Endothelial cell of umbilical vein (primary cell): Measurements from ENCODE around the gene SMIM38. TPM values are rescaled to one million over a fixed set of nuclear protein-coding genes. Genes with fewer than 3 reads are reported as not detected.
"Not testable (repeated sequence)": the region's sequence is repeated elsewhere in the genome, so short reads cannot be mapped to it uniquely, and the experiment has no call there.

ENCODE experiments used
- BruUV-seq: library from RNA; stranded (reverse); fragments of 400-500 nt; replicated peaks from 2 replicates; lab custom pipeline; 2021; lab: Mats Ljungman, UMichigan
- CTCF ChIA-PET: fragments of 300-600, 350-600 bp; sonication (Branson Sonifier 250); formaldehyde crosslinking; loops from one replicate; lab custom pipeline; 2021; ENCODE audit warnings: antibody characterized with exemption, inconsistent platforms; lab: Charles Lee
- POLR2A ChIA-PET: fragments of 300-600, 350-600 bp; sonication (Branson Sonifier 250); formaldehyde crosslinking; loops from one replicate; lab custom pipeline; 2021; ENCODE audit warnings: antibody characterized with exemption, inconsistent platforms; lab: Charles Lee
- DNase-seq: peaks from one replicate; pipeline ENCODE4 v3.0.0-alpha.2; 2011; ENCODE audit warnings: low read depth, low spot score
- FAIRE-seq: peaks from 2 replicates; lab custom pipeline; 2011; peaks lifted over from hg19 to GRCh38; lab: Jason Lieb, UNC
- H2AFZ ChIP-seq: 2 replicates; pipeline ENCODE4 v1.6.0; 2012; ENCODE audit warnings: low read depth, low read length, control low read depth, inconsistent platforms
- H3K27ac ChIP-seq: 2 replicates; pipeline ENCODE4 v1.5.1; 2011; ENCODE audit warnings: low read depth, mild to moderate bottlenecking, control low read depth, low read length, moderate library complexity; ENCODE audit not compliant: insufficient read depth
- H3K27me3 ChIP-seq, 2 experiments: 2 replicates each; pipeline versions ENCODE4 v1.6.0 to v1.6.1; 2011; ENCODE audit warnings: low read length in 2 of 2, mixed read lengths in 1 of 2; ENCODE audit not compliant: control insufficient read depth in 2 of 2, insufficient read depth in 2 of 2
- H3K36me3 ChIP-seq, 2 experiments: 2 replicates in 1 of 2; 3 replicates in 1 of 2; pipeline ENCODE4 v1.5.1; 2011; ENCODE audit warnings: low read length in 2 of 2, mild to moderate bottlenecking in 1 of 2, moderate library complexity in 1 of 2; ENCODE audit not compliant: control insufficient read depth in 2 of 2, insufficient read depth in 2 of 2; ENCODE audit errors: extremely low read depth in 1 of 2
- H3K4me1 ChIP-seq: 3 replicates; pipeline ENCODE4 v1.5.1; 2011; ENCODE audit warnings: mild to moderate bottlenecking, low read length; ENCODE audit not compliant: control insufficient read depth, insufficient read depth; ENCODE audit errors: extremely low read depth
- H3K4me2 ChIP-seq: 2 replicates; pipeline ENCODE4 v1.6.1; 2011; ENCODE audit warnings: low read length, control low read depth, mixed read lengths; ENCODE audit not compliant: insufficient read depth
- H3K4me3 ChIP-seq, 3 experiments: fragments of 200-600 bp in 1 of 3; sonication (generic), shearing (Covaris generic) in 1 of 3; replicated peaks in 1 of 3; 2 replicates each; pipeline ENCODE4 v1.5.1; 2011 to 2016; ENCODE audit warnings: control low read depth in 3 of 3, low read length in 3 of 3, mild to moderate bottlenecking in 2 of 3, inconsistent platforms in 1 of 3, low read depth in 1 of 3, moderate library complexity in 1 of 3; ENCODE audit not compliant: insufficient read depth in 1 of 3
- H3K79me2 ChIP-seq: 2 replicates; pipeline ENCODE4 v1.6.0; 2012; ENCODE audit warnings: low read length, inconsistent platforms; ENCODE audit not compliant: control insufficient read depth, insufficient read depth
- H3K9ac ChIP-seq: replicated peaks from 2 replicates; pipeline ENCODE3; 2011; ENCODE audit warnings: low read length, control low read depth; ENCODE audit not compliant: insufficient read depth; ENCODE audit errors: extremely low read depth
- H3K9me1 ChIP-seq: replicated peaks from 3 replicates; pipeline ENCODE4 v1.6.0; 2011; ENCODE audit warnings: mild to moderate bottlenecking, low read length; ENCODE audit not compliant: control insufficient read depth, insufficient read depth; ENCODE audit errors: extremely low read depth
- H3K9me3 ChIP-seq: replicated peaks from 2 replicates; pipeline ENCODE4 v1.5.1; 2012; ENCODE audit warnings: low read length, inconsistent platforms; ENCODE audit not compliant: control insufficient read depth, insufficient read depth
- H4K20me1 ChIP-seq: replicated peaks from 2 replicates; pipeline ENCODE3; 2011; ENCODE audit warnings: mild to moderate bottlenecking, low read length; ENCODE audit not compliant: control insufficient read depth, insufficient read depth; ENCODE audit errors: extremely low read depth
- EZH2 ChIP-seq: IDR thresholded peaks from 2 replicates; pipeline ENCODE4 v1.6.1; 2012; ENCODE audit warnings: borderline replicate concordance, low read depth, mild to moderate bottlenecking, moderate library complexity, low read length, inconsistent platforms; ENCODE audit not compliant: severe bottlenecking
- MYC ChIP-seq: IDR thresholded peaks from one replicate; pipeline ENCODE4 v1.6.1; 2011; ENCODE audit warnings: mild to moderate bottlenecking, low read depth, low read length
- POLR2A ChIP-seq: IDR thresholded peaks from 2 replicates; pipeline ENCODE4 v1.6.1; 2012; ENCODE audit warnings: low read depth, mild to moderate bottlenecking, control low read depth, low read length
- dilution Hi-C: fragments of 300-500 bp; cut with MboI; formaldehyde crosslinking; loops from one replicate; pipeline ENCODE4 v1.15.0; 2019; ENCODE audit warnings: low sequenced_read_pairs; ENCODE audit not compliant: extremely low pct_ligation_motif_present
- intact Hi-C: fragments of 100-400 bp; cut with micrococcal nuclease; formaldehyde crosslinking; loops from one replicate; pipeline ENCODE4 v1.10.0; 2022
- polyA plus RNA-seq, 4 experiments: library from polyadenylated mRNA; depleted of rRNA in 3 of 4; stranded (reverse) in 3 of 4; unstranded in 1 of 4; fragments of >200 nt; gene quantifications; 2 replicates each; pipeline versions ENCODE4 v1.2.1 to v1.2.3, GENCODE V29; 2011 to 2012; ENCODE audit warnings: missing spikeins in 1 of 4
- total RNA-seq: library from RNA; stranded (reverse); gene quantifications from 2 replicates; pipeline ENCODE4 v1.2.3, GENCODE V29; 2021

Gene SMIM38
- total and polyA plus RNA-seq, 2 donors (not counting 3 experiments of a cell fraction or from before 2014, with no cell fraction given), result 0.03 TPM; not detected in 1

GRCh38 chr11:69148806-69149205 is 6.9 kb upstream of the SMIM38 start:
- no peaks in the 10 kb centered on the region for H3K9me1 ChIP-seq

GRCh38 chr11:69149338-69150045 is 6.2 kb upstream of the SMIM38 start:
- DNase-seq, intact Hi-C loops, dilution Hi-C loops, H4K20me1 ChIP-seq, H3K79me2 ChIP-seq, FAIRE-seq, POLR2A ChIA-PET, H3K4me1 ChIP-seq, H3K9ac ChIP-seq, H2AFZ ChIP-seq, BruUV-seq, H3K36me3 ChIP-seq, H3K4me3 ChIP-seq, H3K4me2 ChIP-seq, H3K9me1 ChIP-seq, H3K27ac ChIP-seq, H3K9me3 ChIP-seq: not testable (repeated sequence)
- peaks cover 6 to 15% of the 10 kb centered on the region in 2 experiments for H3K27me3 ChIP-seq
- CTCF ChIA-PET, result interaction anchor here (1.9 kb wide), 1 partner anchor 18 kb away, joined by 6 read pairs; no protein-coding TSS in a partner anchor

More at GRCh38 chr11:69148806-69149205, 6.9 kb upstream of the SMIM38 start:
- Histone ChIP-seq H3K4me2 (no peak overlapping the region), H3K79me2 (no peaks in the 10 kb centered on the region), H3K4me1 (no peaks in the 10 kb centered on the region), H4K20me1 (no peaks in the 10 kb centered on the region), H2AFZ (no peak overlapping the region), H3K27me3 (peaks cover 7 to 17% of the 10 kb centered on the region in 2 experiments), H3K9ac (no peak overlapping the region), H3K4me3 (no peak overlapping the region), H3K27ac (no peak overlapping the region), H3K36me3 (no peaks in the 10 kb centered on the region), H3K9me3 (no peaks in the 10 kb centered on the region)
- TF ChIP-seq POLR2A, result no peak
- no peak for TF ChIP-seq MYC
- TF ChIP-seq EZH2, result no peak
- CTCF ChIA-PET, result interaction anchor here (1.9 kb wide), 1 partner anchor 17 kb away, joined by 6 read pairs; no protein-coding TSS in a partner anchor
- intact Hi-C loops, result no loop called here
- no peak for FAIRE-seq
- POLR2A ChIA-PET, result no interaction called here
- no peak for DNase-seq
- no TSS peak for BruUV-seq
- dilution Hi-C loops, result no loop called here
